PC-9 (cell line): ENCODE measurements around the gene SETD7. TPM values are rescaled to one million over a fixed set of nuclear protein-coding genes. Genes with fewer than 3 reads are reported as not detected.
A peak's percentile ranks its signal among the peaks of the same experiment; 100 is the strongest.

Source experiments
- BruUV-seq: library from RNA; stranded (reverse); fragments of 400-500 nt; replicated peaks from 2 replicates; lab custom pipeline; 2021; lab: Mats Ljungman, UMichigan
- CTCF ChIA-PET: fragments of 300-600 bp; sonication (Branson Sonifier 250); formaldehyde crosslinking; loops from one replicate; lab custom pipeline; 2022; ENCODE audit warnings: antibody characterized with exemption; lab: Charles Lee
- POLR2A ChIA-PET: fragments of 300-600 bp; sonication (Branson Sonifier 250); formaldehyde crosslinking; loops from one replicate; lab custom pipeline; 2022; ENCODE audit warnings: antibody characterized with exemption; ENCODE audit not compliant: unreplicated experiment; lab: Charles Lee
- DNase-seq, 2 experiments: peaks; one replicate each; pipeline versions ENCODE4 v3.0.0 to v3.0.0-alpha.2; 2015 to 2022; ENCODE audit warnings: mixed read lengths in 1 of 2
- H2AFZ ChIP-seq: fragments of 200-600 bp; sonication (generic); 2 replicates; pipeline ENCODE4 v1.8.1; 2017; ENCODE audit warnings: antibody characterized with exemption
- H3F3A ChIP-seq: fragments of 200-600 bp; sonication (generic); 2 replicates; pipeline ENCODE4 v1.8.1; 2017; ENCODE audit warnings: antibody characterized with exemption, mild to moderate bottlenecking, low read depth; ENCODE audit not compliant: insufficient read depth
- H3K27ac ChIP-seq: fragments of 200-600 bp; sonication (generic); 2 replicates; pipeline ENCODE4 v1.6.1; 2016; ENCODE audit warnings: mixed run types
- H3K27me3 ChIP-seq: fragments of 200-600 bp; sonication (generic); 2 replicates; pipeline ENCODE4 v1.6.1; 2016; ENCODE audit warnings: low read depth, mixed run types; ENCODE audit not compliant: insufficient read depth
- H3K36me3 ChIP-seq: fragments of 200-600 bp; sonication (generic); 2 replicates; pipeline ENCODE4 v1.6.1; 2016; ENCODE audit warnings: low read depth, mixed run types
- H3K4me1 ChIP-seq: fragments of 200-600 bp; sonication (generic); replicated peaks from 2 replicates; pipeline ENCODE4 v1.6.1; 2016; ENCODE audit warnings: mixed run types; ENCODE audit not compliant: insufficient read depth
- H3K4me2 ChIP-seq: fragments of 200-600 bp; sonication (generic); 2 replicates; pipeline ENCODE4 v1.6.1; 2017; ENCODE audit warnings: mixed run types
- H3K4me3 ChIP-seq: fragments of 200-600 bp; sonication (generic); 2 replicates; pipeline ENCODE4 v1.6.1; 2016; ENCODE audit warnings: mixed run types
- H3K79me2 ChIP-seq: fragments of 200-600 bp; sonication (generic); 2 replicates; pipeline ENCODE4 v1.6.1; 2017; ENCODE audit warnings: low read depth, mixed run types
- H3K9me2 ChIP-seq: fragments of 200-600 bp; sonication (generic); 2 replicates; pipeline ENCODE4 v1.8.1; 2017; ENCODE audit warnings: mild to moderate bottlenecking; ENCODE audit not compliant: insufficient read depth
- H3K9me3 ChIP-seq: fragments of 200-600 bp; sonication (generic); 2 replicates; pipeline ENCODE4 v1.8.1; 2016; ENCODE audit warnings: low read depth; ENCODE audit not compliant: insufficient read depth
- H4K20me1 ChIP-seq: fragments of 200-600 bp; sonication (generic); 2 replicates; pipeline ENCODE4 v1.8.1; 2017; ENCODE audit not compliant: insufficient read depth
- EZH2 ChIP-seq: fragments of 200-600 bp; sonication (generic); IDR thresholded peaks from 2 replicates; pipeline ENCODE4 v1.8.0; 2017; ENCODE audit warnings: antibody characterized with exemption, low read depth
- intact Hi-C: fragments of 100-400 bp; cut with micrococcal nuclease; formaldehyde crosslinking; loops from one replicate; pipeline ENCODE4 v1.10.0; 2022; ENCODE audit not compliant: unreplicated experiment
- total RNA-seq: library from RNA; stranded (reverse); gene quantifications from 2 replicates; pipeline ENCODE4 v1.2.3, GENCODE V29; 2021
- TF ChIP-seq, protein P1 (sequence below): fragments of 200-600 bp; sonication (generic); conservative IDR thresholded peaks from 2 replicates; pipeline ENCODE4 v1.6.1; 2017; ENCODE audit warnings: mixed run types, antibody characterized with exemption, mild to moderate bottlenecking, moderate library complexity

SETD7 gene
- total RNA-seq, 1 experiment from 2014 or later: 36.5 TPM

DNA sequence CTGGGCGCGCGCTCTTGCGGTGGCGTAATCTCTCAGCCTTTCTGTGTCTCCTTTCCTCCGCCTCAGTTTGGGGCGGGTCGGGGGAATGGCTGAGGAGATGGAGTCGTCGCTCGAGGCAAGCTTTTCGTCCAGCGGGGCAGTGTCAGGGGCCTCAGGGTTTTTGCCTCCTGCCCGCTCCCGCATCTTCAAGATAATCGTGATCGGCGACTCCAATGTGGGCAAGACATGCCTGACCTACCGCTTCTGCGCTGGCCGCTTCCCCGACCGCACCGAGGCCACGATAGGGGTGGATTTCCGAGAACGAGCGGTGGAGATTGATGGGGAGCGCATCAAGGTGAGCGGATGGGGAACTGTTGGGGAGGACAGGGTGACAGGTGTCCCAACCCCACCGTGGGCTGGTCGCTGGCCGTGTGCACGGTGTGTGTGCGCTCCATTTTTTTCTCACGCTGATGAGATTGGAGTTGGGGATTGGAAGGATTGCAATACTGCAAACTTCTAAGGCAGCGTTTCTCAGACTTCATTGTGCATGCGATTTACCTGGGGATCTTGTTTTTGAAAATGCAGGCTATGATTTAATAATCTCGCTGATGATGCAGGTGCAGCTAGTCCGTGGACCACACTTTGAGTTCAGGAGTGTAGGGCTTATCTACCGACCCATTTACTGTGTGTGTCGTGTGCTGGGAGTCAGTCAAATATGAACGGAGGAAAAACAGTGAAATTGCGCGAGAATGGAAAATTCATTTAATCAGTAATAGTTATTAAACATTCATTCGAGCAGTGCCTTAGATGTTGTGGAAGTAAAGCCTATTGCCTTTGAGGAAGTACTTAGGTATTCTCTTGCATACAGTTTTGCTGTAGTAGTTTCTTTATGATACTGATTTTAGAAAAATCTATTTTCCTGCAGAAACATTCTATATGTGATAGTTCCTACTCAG is 101.6 kb downstream of the SETD7 start, which contains the start of gene RAB33B:
RAB33B (plus strand) TSS at position 11 of the 935 bp plus-strand sequence; CDS start at position 86, 75 bp downstream.
- Histone ChIP-seq H3K79me2 (peaks cover 74% of the 10 kb centered on the region), H3K4me1 (peaks cover 47% of the 10 kb centered on the region), H3K9me3 (no peaks in the 10 kb centered on the region), H3K4me2 (peak within 1 kb of the TSS; percentile 98), H4K20me1 (no peaks in the 10 kb centered on the region), H2AFZ (peak within 1 kb of the TSS; percentile 85), H3K36me3 (no peaks in the 10 kb centered on the region), H3K9me2 (no peaks in the 10 kb centered on the region), H3K27ac (peak within 1 kb of the TSS; percentile 79), H3K27me3 (no peaks in the 10 kb centered on the region), H3K4me3 (peak within 1 kb of the TSS; percentile 90), H3F3A (peaks cover 13% of the 10 kb centered on the region)
- TF ChIP-seq EZH2: no peak
- TF ChIP-seq, protein P1, sequence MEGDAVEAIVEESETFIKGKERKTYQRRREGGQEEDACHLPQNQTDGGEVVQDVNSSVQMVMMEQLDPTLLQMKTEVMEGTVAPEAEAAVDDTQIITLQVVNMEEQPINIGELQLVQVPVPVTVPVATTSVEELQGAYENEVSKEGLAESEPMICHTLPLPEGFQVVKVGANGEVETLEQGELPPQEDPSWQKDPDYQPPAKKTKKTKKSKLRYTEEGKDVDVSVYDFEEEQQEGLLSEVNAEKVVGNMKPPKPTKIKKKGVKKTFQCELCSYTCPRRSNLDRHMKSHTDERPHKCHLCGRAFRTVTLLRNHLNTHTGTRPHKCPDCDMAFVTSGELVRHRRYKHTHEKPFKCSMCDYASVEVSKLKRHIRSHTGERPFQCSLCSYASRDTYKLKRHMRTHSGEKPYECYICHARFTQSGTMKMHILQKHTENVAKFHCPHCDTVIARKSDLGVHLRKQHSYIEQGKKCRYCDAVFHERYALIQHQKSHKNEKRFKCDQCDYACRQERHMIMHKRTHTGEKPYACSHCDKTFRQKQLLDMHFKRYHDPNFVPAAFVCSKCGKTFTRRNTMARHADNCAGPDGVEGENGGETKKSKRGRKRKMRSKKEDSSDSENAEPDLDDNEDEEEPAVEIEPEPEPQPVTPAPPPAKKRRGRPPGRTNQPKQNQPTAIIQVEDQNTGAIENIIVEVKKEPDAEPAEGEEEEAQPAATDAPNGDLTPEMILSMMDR: no peak
- TSS peak; percentile 60 for BruUV-seq
- ChIA-PET POLR2A (interaction anchor here (0.6 kb wide), 1 partner anchor 99 kb away, joined by 9 read pairs; no protein-coding TSS in a partner anchor), CTCF (no interaction called here)
- DNase-seq: no peak
- intact Hi-C loops: loop anchor here (5.0 kb wide), 2 partner anchors 372 to 918 kb away; partner anchors contain the start of gene SCOC

DNA sequence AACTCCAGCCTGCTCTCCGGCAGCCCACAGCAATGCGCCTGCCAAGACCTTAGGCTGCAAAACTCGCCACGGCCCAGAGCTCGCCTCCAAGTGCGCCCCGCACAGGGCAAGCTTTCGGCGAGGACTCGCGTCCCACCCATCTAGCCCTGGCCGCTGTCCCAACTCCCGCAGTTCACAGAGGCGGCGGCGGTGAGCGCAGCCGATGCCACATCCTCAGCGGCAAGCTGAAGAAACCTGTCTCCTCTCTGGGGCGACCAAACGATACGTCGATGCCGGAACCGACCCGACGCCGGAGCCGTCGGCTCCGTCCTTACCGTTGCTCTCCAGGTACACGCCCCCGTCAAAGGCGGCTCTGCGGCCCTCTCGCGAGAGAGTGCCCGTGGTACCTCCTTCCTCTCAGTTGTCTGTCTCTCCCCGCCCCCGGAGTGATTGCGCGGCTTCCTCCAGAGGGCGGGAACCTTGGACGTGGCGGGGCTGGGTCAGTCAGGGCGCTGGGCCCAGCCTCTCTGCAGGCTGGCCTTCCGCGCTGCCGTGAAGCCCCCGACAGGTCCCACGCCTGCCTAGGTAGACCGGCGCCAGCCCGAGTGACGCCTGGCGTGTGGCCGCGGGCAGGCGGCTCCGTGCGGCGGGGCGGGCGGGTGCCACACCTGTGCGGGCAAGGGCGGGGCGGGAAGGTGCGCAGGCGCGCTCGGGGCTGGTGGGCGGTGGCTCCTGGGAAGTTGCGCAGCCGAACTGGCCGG is 102.5 kb downstream of the SETD7 start:
- intact Hi-C loops: loop anchor here (1.0 to 5.0 kb wide), 5 partner anchors 102 to 919 kb away; partner anchors contain the start of genes ELF2 and SCOC
- ChIA-PET CTCF (no interaction called here), POLR2A (interaction anchor here (0.6 to 0.9 kb wide), 6 partner anchors 99 to 502 kb away, joined by 3 to 12 read pairs (median 6); no protein-coding TSS in a partner anchor)
- H3K79me2 ChIP-seq: peaks cover 66% of the 10 kb centered on the region
- peak overlapping the region; percentile 85 for H2AFZ ChIP-seq
- H3K4me2 ChIP-seq: peak overlapping the region; percentile 98
- peak overlapping the region; percentile 90 for H3K4me3 ChIP-seq
- H3K27ac ChIP-seq: peak overlapping the region; percentile 79
- no peaks in the 10 kb centered on the region for H3K36me3 ChIP-seq
- peaks cover 13% of the 10 kb centered on the region for H3F3A ChIP-seq
- TF ChIP-seq, protein P1: peak; percentile 16; the same call in 1 of the 2 replicates
- TF ChIP-seq EZH2: no peak
- H3K9me2 ChIP-seq: no peaks in the 10 kb centered on the region
- peaks cover 38% of the 10 kb centered on the region for H3K4me1 ChIP-seq
- H4K20me1 ChIP-seq: no peaks in the 10 kb centered on the region
- BruUV-seq: no TSS peak
- H3K9me3 ChIP-seq: no peaks in the 10 kb centered on the region
- no peaks in the 10 kb centered on the region for H3K27me3 ChIP-seq
- DNase-seq: peak; percentile 86 to 96

DNA sequence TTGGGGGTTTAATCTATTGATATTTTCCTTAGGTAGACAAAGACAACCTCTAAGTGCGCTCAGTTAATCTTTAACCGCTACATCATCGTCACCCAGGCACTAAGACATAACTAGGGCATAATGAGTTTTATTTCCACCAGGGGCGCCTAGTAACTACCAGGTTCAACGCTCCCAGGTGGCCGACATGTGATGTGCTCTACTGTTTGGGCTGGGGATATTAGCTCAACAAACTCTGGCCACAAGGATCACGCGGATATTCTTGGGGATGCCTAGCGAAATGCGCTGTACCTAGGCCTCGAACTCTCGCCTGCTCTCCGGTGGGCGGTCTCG is 103.0 kb downstream of the SETD7 start:
- no peaks in the 10 kb centered on the region for H4K20me1 ChIP-seq
- peak overlapping the region; percentile 98 for H3K4me2 ChIP-seq
- peak overlapping the region; percentile 90 for H3K4me3 ChIP-seq
- no peaks in the 10 kb centered on the region for H3K9me3 ChIP-seq
- TF ChIP-seq, protein P1: peak; percentile 48; the same call in 1 of the 2 replicates
- no peak for TF ChIP-seq EZH2
- no peaks in the 10 kb centered on the region for H3K9me2 ChIP-seq
- intact Hi-C loops: loop anchor here (1.0 to 5.0 kb wide), 5 partner anchors 102 to 919 kb away; partner anchors contain the start of genes ELF2 and SCOC
- H3K27ac ChIP-seq: peak overlapping the region; percentile 79
- H3K27me3 ChIP-seq: no peaks in the 10 kb centered on the region
- peak overlapping the region; percentile 85 for H2AFZ ChIP-seq
- H3K36me3 ChIP-seq: no peaks in the 10 kb centered on the region
- ChIA-PET CTCF (no interaction called here), POLR2A (interaction anchor here (0.6 to 0.9 kb wide), 5 partner anchors 116 to 501 kb away, joined by 3 to 12 read pairs (median 5); no protein-coding TSS in a partner anchor)
- H3K79me2 ChIP-seq: peaks cover 61% of the 10 kb centered on the region
- peaks cover 13% of the 10 kb centered on the region for H3F3A ChIP-seq
- peak in 1 of 2 experiments; percentile 52 for DNase-seq
- BruUV-seq: no TSS peak
- H3K4me1 ChIP-seq: peaks cover 35% of the 10 kb centered on the region
